ENCODE results near the gene INTS3. TPM values are rescaled to one million over a fixed set of nuclear protein-coding genes. Genes with fewer than 3 reads are reported as not detected.

INTS3 gene
- total and polyA plus RNA-seq, 2 donors (not counting 3 experiments of a cell fraction or from before 2014, with no cell fraction given) = 61.9 to 63.1 TPM

DNA sequence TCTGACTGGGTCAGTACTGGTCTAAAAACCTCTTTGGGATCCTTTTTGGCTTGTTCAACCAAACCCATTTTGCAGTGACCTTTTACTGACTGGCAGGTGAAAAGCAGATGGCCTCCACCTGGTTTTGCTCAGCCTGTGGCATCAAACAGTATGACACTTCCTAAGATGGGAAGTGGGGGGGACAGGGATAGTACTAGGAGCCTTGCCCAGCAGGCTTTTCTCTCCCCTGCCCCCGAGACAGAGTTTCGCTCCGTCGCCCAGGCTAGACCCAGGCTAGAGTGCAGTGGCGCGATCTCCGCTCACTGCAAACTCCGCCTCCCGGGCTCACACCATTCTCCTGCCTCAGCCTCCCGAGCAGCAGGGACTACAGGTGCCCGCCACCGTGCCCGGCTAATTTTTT is 18.3 kb downstream of the INTS3 start:
- Histone ChIP-seq H3K36me3 (ENCODE audit: control insufficient read depth in 2 of 2, extremely low read depth in 1 of 2, insufficient read depth in 2 of 2, low read length in 2 of 2) (peaks cover 19 to 23% of the 10 kb centered on the region in 2 experiments), H3K9me1 (replicated peaks; ENCODE audit: control insufficient read depth, extremely low read depth, insufficient read depth, low read length) (no peaks in the 10 kb centered on the region), H3K4me2 (ENCODE audit: insufficient read depth, low read length) (no peak overlapping the region), H3K4me3 (replicated peaks in 1 of 3; ENCODE audit: insufficient read depth in 1 of 3, low read depth in 1 of 3, low read length in 3 of 3) (no peak overlapping the region), H3K4me1 (ENCODE audit: control insufficient read depth, extremely low read depth, insufficient read depth, low read length) (peaks cover 18% of the 10 kb centered on the region), H3K27me3 (ENCODE audit: control insufficient read depth in 2 of 2, insufficient read depth in 2 of 2, low read length in 2 of 2) (no peaks in the 10 kb centered on the region), H3K9me3 (replicated peaks; ENCODE audit: control insufficient read depth, insufficient read depth, low read length) (no peaks in the 10 kb centered on the region), H4K20me1 (replicated peaks; ENCODE audit: control insufficient read depth, extremely low read depth, insufficient read depth, low read length) (no peaks in the 10 kb centered on the region), H2AFZ (ENCODE audit: low read depth, low read length) (no peak overlapping the region), H3K27ac (ENCODE audit: insufficient read depth, low read depth, low read length) (no peak overlapping the region), H3K9ac (replicated peaks; ENCODE audit: extremely low read depth, insufficient read depth, low read length) (no peak overlapping the region), H3K79me2 (ENCODE audit: control insufficient read depth, insufficient read depth, low read length) (no peaks in the 10 kb centered on the region)
- intact Hi-C loops (cut with micrococcal nuclease) = no loop called here
- TF ChIP-seq MAX (IDR thresholded peaks at IDR 0.05; ENCODE audit: insufficient read depth, insufficient read length) = no peak
- no peak for TF ChIP-seq FOS (IDR thresholded peaks at IDR 0.05; ENCODE audit: borderline replicate concordance, insufficient read depth, low read length)
- TF ChIP-seq GATA2 (IDR thresholded peaks at IDR 0.05; ENCODE audit: insufficient read depth, insufficient read length, low read depth, low read length) = no peak
- TF ChIP-seq MYC (IDR thresholded peaks at IDR 0.05; ENCODE audit: low read depth, low read length) = no peak
- TF ChIP-seq POLR2AphosphoS5 (IDR thresholded peaks at IDR 0.05; ENCODE audit: insufficient read depth, low read depth, low read length) = no peak
- no peak for TF ChIP-seq CTCF (IDR thresholded peaks at IDR 0.05; ENCODE audit: extremely low read depth in 1 of 2, insufficient read depth in 1 of 2, low read depth in 1 of 2, low read length in 2 of 2)
- TF ChIP-seq POLR2A (IDR thresholded peaks at IDR 0.05; ENCODE audit: low read depth, low read length) = no peak
- no peak for TF ChIP-seq JUN (IDR thresholded peaks at IDR 0.05; ENCODE audit: borderline replicate concordance, insufficient read depth, insufficient read length, low read depth)
- ChIA-PET CTCF (interaction anchor here (1.0 kb wide), 1 partner anchor 19 kb away, joined by 5 read pairs; the partner anchor contains the start of gene INTS3), POLR2A (interaction anchor here (0.6 to 0.7 kb wide), 2 partner anchors 18 to 19 kb away, joined by 5 to 8 read pairs; partner anchors contain the start of gene INTS3)
- DNase-seq (ENCODE audit: low read depth, low spot score) (no peak), FAIRE-seq (no peak)
- no TSS peak for BruUV-seq (replicated peaks)
- dilution Hi-C loops (cut with MboI; ENCODE audit: extremely low pct_ligation_motif_present, low sequenced_read_pairs) = no loop called here
